Measurements from ENCODE around the gene FIGN. TPM values are rescaled to one million over a fixed set of nuclear protein-coding genes. Genes with fewer than 3 reads are reported as not detected.

FIGN gene
- total RNA-seq, 1 experiment from 2014 or later: 14.6 TPM

DNA sequence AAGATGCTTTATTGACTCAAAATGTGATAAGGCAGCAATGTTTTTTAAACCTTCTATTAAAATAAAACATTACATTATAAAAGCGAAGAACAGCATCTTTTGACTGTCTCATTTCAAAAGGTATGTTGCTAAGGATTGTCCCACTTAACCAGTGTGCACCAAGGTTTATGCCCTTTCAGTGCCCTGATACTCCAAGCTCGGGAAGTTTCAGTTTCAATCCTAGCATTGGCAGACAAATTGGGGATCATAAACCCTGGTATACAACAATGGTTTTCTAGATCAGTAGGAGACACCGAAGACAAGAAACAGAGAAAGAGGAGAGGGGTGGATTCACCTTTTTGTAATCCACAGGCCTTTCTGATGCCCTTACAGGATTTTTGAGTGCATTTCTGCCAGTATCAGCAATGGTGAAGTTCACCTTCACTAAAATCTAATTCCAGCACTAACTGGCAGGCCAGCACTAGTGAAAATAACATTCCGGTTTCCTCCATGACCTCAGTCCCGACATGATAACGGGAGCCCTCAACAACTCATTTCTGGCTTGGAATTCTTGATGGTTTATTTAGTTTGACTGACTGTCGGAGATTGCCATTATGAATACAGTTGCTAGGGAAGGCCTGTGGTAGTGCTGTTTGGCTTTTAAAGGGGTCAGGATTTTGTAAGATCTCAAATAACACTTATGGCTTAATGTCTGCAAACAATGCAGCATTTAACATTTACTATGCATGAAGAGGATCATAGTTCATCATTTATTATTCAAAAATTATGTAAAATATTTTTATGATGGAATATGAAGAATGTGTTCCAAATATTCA lies 33.3 kb upstream of the FIGN start:
- Histone ChIP-seq H3K4me2 (ENCODE audit: insufficient read depth, insufficient read length, low read length) (no peak overlapping the region), H3K79me1 (ENCODE audit: insufficient read depth, low read depth, low read length, poor library complexity, severe bottlenecking) (no peaks in the 10 kb centered on the region), H3K23ac (ENCODE audit: insufficient read length, low read depth, low read length) (no peak overlapping the region), H4K20me1 (ENCODE audit: control insufficient read depth, insufficient read depth, insufficient read length) (no peaks in the 10 kb centered on the region), H3K14ac (ENCODE audit: insufficient read depth, low read length) (no peak overlapping the region), H3K18ac (ENCODE audit: insufficient read length, low read depth, low read length) (no peak overlapping the region), H2BK120ac (ENCODE audit: low read depth, low read length, poor library complexity, severe bottlenecking) (no peak overlapping the region), H3K27ac (ENCODE audit: insufficient read length, low read depth, low read length) (no peak overlapping the region), H2BK12ac (ENCODE audit: insufficient read length, low read depth, low read length) (no peak overlapping the region), H3K4ac (ENCODE audit: low read depth, low read length) (no peak overlapping the region), H3K27me3 (ENCODE audit: insufficient read depth, low read length) (no peaks in the 10 kb centered on the region), H4K8ac (replicated peaks; ENCODE audit: insufficient read length, low read depth, low read length) (no peak overlapping the region), H3K56ac (ENCODE audit: insufficient read length, low read depth, low read length) (no peak overlapping the region), H3K9me3 (ENCODE audit: control insufficient read depth, low read depth, low read length) (no peaks in the 10 kb centered on the region), H2BK5ac (ENCODE audit: insufficient read length, low read length) (no peak overlapping the region), H3K9ac (ENCODE audit: extremely low read depth, insufficient read length, low read length) (no peak overlapping the region), H4K91ac (ENCODE audit: insufficient read length, low read depth, low read length) (no peak overlapping the region), H2AK5ac (ENCODE audit: insufficient read length, low read length) (no peak overlapping the region), H2BK20ac (ENCODE audit: low read depth, low read length, poor library complexity, severe bottlenecking) (no peak overlapping the region), H3K4me1 (ENCODE audit: insufficient read depth, low read length) (no peaks in the 10 kb centered on the region), H4K5ac (ENCODE audit: insufficient read length, low read depth, low read length) (no peak overlapping the region), H3K79me2 (ENCODE audit: insufficient read depth, low read length) (no peaks in the 10 kb centered on the region), H3T11ph (ENCODE audit: low read length) (no peak overlapping the region), H2AFZ (ENCODE audit: low read length) (no peak overlapping the region), H2BK15ac (ENCODE audit: low read depth, low read length) (no peak overlapping the region), H3K23me2 (ENCODE audit: insufficient read length, low read depth, low read length, poor library complexity, severe bottlenecking) (no peaks in the 10 kb centered on the region)
- H3K4me1 Mint-ChIP-seq: no peaks in the 10 kb centered on the region
- no peak overlapping the region for H3K27ac Mint-ChIP-seq
- H3K4me3 Mint-ChIP-seq: no peak overlapping the region
- H3K9me3 Mint-ChIP-seq: no peaks in the 10 kb centered on the region
- TF ChIP-seq, protein P1, sequence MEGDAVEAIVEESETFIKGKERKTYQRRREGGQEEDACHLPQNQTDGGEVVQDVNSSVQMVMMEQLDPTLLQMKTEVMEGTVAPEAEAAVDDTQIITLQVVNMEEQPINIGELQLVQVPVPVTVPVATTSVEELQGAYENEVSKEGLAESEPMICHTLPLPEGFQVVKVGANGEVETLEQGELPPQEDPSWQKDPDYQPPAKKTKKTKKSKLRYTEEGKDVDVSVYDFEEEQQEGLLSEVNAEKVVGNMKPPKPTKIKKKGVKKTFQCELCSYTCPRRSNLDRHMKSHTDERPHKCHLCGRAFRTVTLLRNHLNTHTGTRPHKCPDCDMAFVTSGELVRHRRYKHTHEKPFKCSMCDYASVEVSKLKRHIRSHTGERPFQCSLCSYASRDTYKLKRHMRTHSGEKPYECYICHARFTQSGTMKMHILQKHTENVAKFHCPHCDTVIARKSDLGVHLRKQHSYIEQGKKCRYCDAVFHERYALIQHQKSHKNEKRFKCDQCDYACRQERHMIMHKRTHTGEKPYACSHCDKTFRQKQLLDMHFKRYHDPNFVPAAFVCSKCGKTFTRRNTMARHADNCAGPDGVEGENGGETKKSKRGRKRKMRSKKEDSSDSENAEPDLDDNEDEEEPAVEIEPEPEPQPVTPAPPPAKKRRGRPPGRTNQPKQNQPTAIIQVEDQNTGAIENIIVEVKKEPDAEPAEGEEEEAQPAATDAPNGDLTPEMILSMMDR (conservative IDR thresholded peaks at IDR 0.05): no peak
- no peaks in the 10 kb centered on the region for H3K36me3 Mint-ChIP-seq (ENCODE audit: insufficient read depth in 1 of 3, low read depth in 3 of 3)
- no peaks in the 10 kb centered on the region for H3K27me3 Mint-ChIP-seq (ENCODE audit: low read depth)
- DNase-seq: no peak
- WGBS (ENCODE audit: extremely low coverage, insufficient read length, low lambda C conversion rate): no CpG with 5 or more reads among the region's 7 CpGs

Data from H9 (cell line).